ENCODE results near the gene ARHGAP21.

GRCh38 chr10:24711465-24711864, 12.2 kb downstream of the ARHGAP21 start:
- TF ChIP-seq, protein P1, sequence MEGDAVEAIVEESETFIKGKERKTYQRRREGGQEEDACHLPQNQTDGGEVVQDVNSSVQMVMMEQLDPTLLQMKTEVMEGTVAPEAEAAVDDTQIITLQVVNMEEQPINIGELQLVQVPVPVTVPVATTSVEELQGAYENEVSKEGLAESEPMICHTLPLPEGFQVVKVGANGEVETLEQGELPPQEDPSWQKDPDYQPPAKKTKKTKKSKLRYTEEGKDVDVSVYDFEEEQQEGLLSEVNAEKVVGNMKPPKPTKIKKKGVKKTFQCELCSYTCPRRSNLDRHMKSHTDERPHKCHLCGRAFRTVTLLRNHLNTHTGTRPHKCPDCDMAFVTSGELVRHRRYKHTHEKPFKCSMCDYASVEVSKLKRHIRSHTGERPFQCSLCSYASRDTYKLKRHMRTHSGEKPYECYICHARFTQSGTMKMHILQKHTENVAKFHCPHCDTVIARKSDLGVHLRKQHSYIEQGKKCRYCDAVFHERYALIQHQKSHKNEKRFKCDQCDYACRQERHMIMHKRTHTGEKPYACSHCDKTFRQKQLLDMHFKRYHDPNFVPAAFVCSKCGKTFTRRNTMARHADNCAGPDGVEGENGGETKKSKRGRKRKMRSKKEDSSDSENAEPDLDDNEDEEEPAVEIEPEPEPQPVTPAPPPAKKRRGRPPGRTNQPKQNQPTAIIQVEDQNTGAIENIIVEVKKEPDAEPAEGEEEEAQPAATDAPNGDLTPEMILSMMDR (IDR thresholded peaks at IDR 0.05) = no peak
- TF ChIP-seq POLR2A (IDR thresholded peaks at IDR 0.05) = no peak
